NCI-H2107 treated with DMSO at 0.1 percent for 48 hours (cell line): ENCODE results near the gene KANSL3.

Experiments used
- DNase-seq: peaks from one replicate; lab custom pipeline; 2025; ENCODE audit not compliant: unreplicated experiment; lab: John Stamatoyannopoulos, UW

KANSL3 gene

GRCh38 chr2:96546797-96547196 lies 91.3 kb downstream of the KANSL3 start:
- DNase-seq = no peak

GRCh38 chr2:96546321-96546720 lies 91.8 kb downstream of the KANSL3 start:
- no peak for DNase-seq
